Subcutaneous adipose tissue (tissue), 4 donors: Measurements from ENCODE around the gene CCDC3. TPM values are rescaled to one million over a fixed set of nuclear protein-coding genes. Genes with fewer than 3 reads are reported as not detected.

Experiments used
- total RNA-seq, 4 donors: library from RNA; depleted of rRNA; stranded (reverse); fragments of >200 nt; gene quantifications; one replicate each; pipeline ENCODE4 v1.1.0, GENCODE V29; 2016
- TF ChIP-seq, protein P1 (sequence below): fragments of 450-650 bp; IDR thresholded peaks from one replicate; pipeline ENCODE4 v1.5.1; 2016; ENCODE audit warnings: low read depth, mild to moderate bottlenecking, control low read depth, antibody characterized with exemption, moderate library complexity

CCDC3 gene
- total RNA-seq, 4 donors from 2014 or later, result 4.8 to 39.1 (median 19.4) TPM

DNA sequence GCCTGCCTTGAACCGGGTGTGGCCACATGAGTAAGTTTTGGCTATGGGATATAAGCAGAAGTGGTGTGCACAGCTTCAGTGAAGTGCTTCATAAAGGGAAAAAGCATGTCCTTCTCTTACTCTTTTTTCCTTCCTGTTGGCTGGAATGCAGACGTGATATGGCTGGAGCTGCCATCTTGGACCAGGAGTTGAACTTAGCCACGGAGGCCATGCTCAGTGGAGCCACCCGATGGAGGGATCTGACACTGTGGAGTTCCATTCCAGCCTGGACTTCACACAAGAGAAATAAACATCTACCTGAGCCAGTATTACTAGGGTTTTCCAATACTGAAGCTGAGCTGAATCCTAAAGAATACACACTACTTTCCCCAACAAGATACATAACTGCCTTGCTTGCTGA, 52.3 kb downstream of the CCDC3 start:
- TF ChIP-seq, protein P1, sequence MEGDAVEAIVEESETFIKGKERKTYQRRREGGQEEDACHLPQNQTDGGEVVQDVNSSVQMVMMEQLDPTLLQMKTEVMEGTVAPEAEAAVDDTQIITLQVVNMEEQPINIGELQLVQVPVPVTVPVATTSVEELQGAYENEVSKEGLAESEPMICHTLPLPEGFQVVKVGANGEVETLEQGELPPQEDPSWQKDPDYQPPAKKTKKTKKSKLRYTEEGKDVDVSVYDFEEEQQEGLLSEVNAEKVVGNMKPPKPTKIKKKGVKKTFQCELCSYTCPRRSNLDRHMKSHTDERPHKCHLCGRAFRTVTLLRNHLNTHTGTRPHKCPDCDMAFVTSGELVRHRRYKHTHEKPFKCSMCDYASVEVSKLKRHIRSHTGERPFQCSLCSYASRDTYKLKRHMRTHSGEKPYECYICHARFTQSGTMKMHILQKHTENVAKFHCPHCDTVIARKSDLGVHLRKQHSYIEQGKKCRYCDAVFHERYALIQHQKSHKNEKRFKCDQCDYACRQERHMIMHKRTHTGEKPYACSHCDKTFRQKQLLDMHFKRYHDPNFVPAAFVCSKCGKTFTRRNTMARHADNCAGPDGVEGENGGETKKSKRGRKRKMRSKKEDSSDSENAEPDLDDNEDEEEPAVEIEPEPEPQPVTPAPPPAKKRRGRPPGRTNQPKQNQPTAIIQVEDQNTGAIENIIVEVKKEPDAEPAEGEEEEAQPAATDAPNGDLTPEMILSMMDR, result no peak

DNA sequence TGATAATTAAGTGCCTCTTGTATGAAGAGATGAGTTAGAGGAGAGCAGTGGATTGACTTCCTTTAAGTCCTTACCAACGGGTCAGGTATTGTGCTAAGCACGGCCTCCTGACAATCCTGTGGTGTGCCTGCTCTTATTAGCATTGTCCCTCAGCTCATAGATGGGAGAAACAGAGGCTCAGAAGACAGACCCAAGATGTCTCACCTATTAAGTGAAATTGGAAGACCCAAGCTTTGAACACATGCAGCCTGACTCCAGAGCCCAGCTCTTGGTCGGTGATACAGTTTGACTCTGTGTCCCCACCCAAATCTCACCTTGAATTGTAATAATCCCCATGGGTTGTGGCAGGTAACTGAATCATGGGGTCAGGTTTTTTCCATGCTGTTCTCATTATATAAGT, 53.8 kb downstream of the CCDC3 start:
- TF ChIP-seq, protein P1, result no peak

DNA sequence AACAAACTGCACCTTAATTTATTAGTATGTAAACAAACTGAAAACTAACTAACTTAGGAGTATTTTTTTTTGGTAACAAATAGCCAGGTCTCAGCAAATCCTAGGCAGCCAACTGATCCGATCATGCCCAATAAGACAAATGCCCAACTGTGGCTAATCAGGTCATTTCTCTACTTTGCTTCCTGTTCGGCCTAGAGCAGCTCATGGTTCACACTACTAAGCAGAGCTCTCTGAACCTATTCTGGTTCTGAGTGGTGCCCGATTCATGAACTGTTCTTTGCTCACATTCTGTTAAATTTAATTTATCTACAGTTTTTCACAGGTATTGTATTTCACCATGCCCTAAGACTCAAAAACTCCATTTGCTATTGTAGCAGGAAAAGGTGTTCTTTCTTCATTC, 55.1 kb downstream of the CCDC3 start:
- TF ChIP-seq, protein P1, result no peak

DNA sequence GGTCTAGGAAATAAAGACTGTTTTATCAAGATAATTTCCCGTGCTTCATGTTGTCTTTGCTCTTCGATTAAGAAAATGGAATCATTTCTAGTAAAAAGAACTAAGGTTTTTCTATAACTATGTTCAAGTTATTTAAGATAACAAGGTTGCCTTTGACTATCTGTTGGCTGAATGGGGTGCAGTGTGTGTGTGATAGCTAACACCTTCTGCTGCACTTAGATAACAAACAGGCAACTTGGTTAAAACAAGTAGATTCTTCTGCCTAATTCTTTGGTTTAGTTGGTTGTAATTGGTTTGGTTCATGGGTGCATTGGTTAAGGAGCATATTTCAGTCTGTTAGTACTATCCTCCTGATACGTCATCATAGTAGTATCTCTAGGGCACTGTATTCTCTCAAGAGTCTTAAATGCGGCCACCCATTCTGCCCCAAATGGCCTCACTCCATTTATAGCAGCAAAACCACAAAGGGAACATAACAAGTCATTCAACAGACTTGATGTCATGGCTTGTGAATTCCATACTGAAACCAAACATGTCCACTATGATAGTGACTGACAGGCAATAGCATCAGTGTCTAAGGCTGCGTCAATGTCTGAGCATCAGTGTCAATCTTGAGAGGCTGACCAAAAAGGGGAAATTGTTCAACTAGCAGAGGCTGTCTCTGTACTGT, 55.7 kb downstream of the CCDC3 start:
- TF ChIP-seq, protein P1, result no peak

DNA sequence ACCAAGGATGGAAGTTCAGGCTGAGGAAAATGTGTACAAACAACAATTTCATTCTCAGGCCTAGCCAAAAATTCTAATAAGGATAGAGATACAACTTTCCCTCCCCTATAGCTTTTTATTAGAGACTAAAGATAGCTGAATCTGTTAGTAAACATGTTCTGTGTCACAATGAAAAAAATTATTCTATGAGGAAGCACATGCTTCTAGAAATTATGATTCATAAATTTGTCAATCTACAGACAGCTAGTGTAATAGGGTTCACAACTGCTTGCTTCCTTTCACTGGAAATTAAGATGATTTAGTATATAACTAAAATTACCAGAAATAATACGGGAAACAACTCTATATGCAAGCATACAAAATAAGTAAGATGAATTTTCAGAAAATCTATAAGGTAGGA, 56.6 kb downstream of the CCDC3 start:
- TF ChIP-seq, protein P1, result no peak

DNA sequence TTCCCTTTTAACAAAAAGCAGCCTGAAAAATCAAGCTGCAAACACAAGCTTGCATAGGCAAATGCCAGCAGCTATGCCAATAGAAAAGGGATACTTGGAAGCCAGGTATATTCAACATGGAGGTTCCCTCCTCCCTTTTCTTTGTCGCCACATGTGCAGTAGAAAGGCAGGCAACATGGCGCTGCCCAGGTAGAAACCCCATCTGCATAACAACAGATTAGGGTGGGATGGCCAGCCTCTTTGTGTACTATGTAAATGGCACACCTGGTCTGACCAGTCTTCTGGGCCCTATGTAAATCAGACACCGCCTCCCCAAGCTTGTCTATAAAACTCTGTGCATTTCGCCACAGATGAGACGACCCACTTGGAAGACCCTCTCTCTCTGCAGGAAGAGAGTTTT, 58.1 kb downstream of the CCDC3 start:
- TF ChIP-seq, protein P1, result no peak

DNA sequence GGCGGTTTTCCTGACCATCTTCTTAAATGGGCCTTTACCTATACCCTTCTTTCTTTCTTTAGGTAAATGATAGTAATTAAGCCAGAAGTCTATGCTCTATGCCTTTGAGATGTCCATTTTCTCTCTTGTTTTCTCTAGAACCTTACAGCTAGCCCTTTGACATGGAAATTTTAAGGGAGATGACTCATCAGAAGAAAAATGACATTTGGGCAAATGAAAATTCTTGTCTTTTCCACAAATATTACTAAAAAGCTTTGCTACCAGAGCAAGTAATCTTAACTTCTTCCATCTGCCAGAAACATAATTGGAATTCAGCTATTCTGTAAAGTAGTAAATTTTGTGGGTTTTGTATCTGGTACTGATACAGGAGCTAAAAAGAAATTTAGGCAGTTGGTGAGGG, 59.5 kb downstream of the CCDC3 start:
- TF ChIP-seq, protein P1, result no peak
